ENCODE results near the gene BUD31.

The BUD31 gene

DNA sequence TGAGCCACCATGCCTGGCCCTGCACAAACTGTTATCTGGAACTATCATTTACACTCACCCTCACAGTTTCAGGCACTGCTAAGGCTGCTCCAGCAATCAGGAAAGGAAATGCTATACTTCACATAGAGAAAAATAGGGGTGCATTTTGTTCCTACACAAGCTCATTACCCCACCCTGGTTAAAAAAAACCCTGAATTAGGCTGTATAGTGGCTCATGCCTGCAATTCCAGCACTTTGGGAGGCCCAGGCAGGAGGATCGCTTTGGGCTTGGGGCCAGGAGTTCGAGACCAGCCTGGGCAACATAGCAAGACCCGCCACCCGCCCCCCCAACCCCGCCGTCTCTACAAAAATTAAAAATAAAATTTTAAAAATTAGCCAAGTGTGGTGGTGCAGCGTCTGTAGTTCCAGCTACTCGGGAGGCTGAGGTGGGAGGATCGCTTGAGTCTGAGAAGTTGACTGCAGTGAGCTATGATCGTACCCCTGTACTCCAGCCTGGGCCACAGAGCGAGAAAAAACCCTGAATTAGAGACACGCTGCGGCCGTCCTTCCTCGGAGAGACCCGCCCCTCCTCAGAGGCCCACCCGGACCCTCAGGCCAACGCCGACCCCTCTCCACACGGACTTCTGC, 29.3 kb downstream of the BUD31 start:
- no peak for DNase-seq

GRCh38 chr7:99438573-99439480, 30.1 kb downstream of the BUD31 start, which contains the start of the genes CPSF4 and PTCD1:
Gene CPSF4, plus strand, starts transcription at chr7:99438943. Its CDS starts 140 bp downstream, at chr7:99439083.
Gene PTCD1, minus strand, starts transcription at chr7:99438798. Its CDS starts 3,556 bp downstream, at chr7:99435242.
- DNase-seq, result peak; percentile 94

DNA sequence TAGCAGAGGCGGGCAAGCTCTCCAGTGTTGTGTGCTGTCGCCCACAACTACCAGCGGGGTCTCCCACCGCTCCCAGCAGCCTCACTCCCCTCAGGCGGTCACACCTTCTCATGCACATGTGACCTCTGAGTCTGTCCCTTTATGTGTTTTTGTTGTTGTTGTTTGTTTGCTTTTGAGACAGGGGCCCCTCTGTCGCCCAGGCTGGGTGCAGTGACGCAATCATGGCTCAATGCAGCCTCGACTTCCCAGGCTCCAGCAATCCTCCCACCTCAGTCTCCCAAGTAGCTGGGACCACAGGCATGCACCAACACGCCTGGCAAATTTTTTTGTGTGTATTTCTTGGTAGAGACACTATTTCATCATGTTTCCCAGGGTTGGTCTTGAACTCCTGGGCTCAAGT, 31.4 kb downstream of the BUD31 start:
- DNase-seq, result no peak

DNA sequence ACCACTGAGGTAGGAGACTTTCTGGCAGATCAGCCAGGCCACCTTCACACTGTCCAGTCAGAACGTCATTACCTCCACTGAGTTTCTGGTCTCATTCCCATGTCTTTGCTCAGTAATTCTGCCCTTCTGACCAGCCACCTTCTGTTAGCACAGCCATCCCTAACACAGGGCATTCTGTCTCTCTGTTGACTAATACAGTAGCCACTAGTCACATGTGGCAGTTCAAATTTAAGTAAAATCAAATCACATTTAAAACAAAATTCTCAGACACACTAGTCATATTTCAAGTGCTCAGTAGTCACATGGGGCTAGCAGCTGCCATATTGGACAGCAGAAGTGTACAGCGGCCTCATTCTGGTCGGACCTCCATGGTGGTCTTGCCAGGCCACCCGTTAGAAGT, 37.3 kb downstream of the BUD31 start:
- no peak for DNase-seq

DNA sequence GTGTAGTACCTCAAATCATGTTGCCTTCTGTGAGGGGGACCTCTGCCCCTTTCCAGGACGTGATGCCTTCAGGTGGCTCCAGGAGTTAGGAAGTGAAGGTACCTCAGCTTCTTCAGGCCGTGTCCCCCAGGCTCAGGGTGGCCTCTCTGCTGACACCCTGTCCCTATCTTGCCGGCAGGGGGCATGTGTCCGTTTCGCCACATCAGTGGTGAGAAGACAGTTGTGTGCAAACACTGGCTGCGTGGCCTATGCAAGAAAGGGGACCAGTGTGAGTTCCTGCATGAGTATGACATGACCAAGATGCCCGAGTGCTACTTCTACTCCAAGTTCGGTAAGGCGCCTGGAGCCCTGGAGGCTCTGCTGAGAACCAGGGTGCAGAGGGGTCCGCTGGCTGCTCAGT, 39.2 kb downstream of the BUD31 start:
- DNase-seq, result no peak

- no peak for DNase-seq
Measured at GRCh38 chr7:99448855-99449254, 40.1 kb downstream of the BUD31 start.

DNA sequence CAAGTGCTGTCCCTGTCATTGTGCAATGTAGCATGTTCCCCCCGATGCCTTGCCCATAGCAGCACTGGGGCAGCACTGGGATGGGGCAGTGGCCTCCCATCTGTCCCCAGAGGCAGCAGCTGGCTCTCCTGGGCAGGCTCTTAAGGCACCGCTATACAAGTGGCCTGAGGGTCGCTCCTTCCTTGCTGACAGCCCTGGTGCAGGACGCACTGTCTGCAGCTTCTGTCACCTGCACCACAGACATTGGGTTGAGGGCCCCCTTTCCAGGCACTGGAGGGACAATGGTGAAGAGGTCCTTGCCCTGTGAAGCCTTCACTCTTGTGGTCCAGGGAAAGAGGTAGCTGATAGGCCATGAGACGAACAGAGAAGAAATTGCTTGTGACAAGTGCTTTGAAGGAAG, 40.6 kb downstream of the BUD31 start:
- no peak for DNase-seq

DNA sequence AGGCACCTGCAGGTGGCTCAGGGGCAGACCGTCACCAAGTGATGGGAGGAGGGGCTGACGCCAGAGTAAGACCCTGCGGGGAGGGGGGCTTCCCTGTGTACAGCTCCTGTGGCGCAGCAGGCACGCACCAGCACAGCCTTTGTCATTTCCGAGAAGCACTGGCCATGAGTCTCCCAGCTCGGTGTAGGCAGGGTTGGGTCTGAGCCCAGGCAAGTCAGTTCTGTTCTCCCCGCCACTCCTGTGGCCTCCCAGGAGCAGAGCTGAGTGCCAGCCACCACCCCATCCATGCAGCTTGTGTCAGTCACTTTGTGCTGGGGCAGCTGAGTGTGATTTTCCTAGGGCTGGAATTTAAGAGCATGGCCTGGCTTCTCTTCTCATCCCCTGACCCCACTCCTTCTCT, 43.2 kb downstream of the BUD31 start:
- DNase-seq, result no peak

DNA sequence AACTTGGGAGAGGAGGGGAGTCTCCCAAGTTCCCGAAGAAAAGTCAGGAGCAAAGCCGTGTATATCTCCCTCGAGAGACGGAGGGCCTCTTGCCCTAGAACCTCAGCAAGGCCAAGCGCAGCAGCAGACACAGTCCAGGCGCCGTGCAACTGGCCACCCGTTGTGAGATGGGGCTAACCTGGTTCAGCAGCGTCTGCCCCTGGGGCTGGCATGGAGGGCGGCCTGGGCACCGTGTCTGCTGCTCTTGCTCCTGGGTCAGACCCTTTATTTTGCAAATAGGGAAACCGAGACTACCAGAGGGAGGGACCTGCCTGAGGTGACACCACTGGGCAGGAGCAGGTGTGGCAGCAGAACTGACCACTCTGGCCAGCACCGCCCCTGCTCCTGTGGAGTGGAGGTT, 43.8 kb downstream of the BUD31 start:
- DNase-seq, result no peak

- no peak for DNase-seq
Measured at GRCh38 chr7:99453105-99453504, 44.3 kb downstream of the BUD31 start.

DNA sequence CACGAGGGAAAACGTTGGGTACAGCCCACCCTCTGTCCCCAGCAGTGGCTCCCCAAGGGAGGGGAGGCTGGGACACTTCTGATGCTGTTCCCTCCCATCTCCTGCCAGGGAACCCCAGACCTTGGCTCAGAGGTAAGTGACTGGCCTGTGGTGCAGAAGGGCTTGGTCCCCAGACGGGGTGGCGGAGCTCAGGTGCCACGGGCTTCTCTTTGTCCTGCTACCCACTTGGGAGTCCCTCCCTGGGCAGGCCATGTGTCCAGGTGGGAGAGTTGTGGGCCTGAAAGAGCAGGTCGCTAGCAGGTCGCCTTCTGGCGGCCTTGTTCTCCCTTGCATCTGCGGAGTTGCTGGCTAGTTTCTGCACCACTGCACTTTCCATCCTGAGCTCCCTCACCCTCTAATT, 47.1 kb downstream of the BUD31 start:
- no peak for DNase-seq

GRCh38 chr7:99456288-99456687, 47.5 kb downstream of the BUD31 start:
- DNase-seq, result no peak

- no peak for DNase-seq
Measured at GRCh38 chr7:99457050-99457649, 48.4 kb downstream of the BUD31 start.

- no peak for DNase-seq
Measured at GRCh38 chr7:99457650-99458493, 49.1 kb downstream of the BUD31 start.

GRCh38 chr7:99459087-99459486, 50.3 kb downstream of the BUD31 start:
- DNase-seq, result no peak

DNA sequence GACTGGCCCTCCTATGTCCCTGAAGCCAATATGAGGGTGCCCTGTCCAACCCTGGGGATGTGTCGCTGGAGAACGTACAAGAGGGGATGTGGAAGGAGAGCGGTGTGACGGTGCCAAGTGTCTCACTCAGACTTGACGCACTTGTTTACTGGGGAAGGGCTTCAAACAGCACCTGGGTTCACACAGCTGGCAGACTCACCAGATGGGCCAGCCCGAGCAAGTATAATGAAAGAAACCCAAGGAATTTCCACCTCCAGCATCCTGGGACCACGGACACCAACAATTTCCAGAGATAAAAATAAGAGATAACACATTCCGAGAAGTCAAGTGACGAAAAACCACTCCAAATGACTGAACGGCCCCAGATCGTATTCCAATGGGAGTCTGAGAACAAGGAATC, 51.9 kb downstream of the BUD31 start:
- DNase-seq, result no peak

- DNase-seq, result no peak
Measured at GRCh38 chr7:99461221-99461620, 52.5 kb downstream of the BUD31 start.

DNA sequence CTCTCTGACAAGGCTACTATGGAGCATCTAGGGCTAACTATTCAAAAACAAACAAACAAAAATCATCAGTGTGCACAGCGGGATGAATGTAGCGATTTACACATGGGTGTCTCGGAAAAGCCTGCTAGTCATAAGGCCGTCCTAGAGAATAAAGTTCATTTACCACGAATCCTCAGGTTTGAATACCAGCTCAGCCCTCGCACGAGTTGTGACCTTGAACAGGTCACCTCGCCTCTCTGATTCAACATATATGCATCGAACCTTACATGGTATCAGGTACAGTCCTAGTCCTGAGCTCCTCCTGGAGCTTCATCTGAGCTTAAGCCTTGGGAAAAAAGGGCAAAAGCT, 56.6 kb downstream of the BUD31 start:
- no peak for DNase-seq

DNA sequence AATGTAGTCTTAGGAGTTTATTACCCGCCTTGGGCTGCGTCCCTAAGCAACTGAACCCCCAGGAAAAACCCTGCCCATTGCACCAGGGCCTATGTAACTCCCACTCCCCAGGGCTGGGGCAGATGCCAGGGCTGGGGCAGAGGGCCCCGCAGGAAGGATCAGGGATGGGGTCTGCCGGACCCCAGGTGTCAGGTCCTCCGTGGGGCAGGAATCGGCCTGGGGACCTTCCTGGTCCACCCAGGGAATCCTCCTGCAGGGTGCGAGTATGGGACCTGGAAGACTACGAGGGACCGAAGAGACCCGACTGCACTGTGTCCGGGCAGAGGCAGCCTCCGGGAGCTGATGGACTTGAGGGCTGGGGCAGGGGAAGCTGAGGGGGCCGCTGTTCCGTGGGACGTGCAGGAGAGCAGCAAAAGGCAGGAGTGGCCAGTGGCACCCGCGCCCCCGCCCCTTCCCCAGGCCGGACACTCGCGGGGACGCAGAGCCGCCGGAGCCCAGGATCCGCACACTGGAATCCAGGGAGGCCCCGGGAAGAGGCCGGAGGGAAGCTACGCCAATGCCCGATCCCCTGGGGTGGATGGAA, 59.7 kb downstream of the BUD31 start:
- no peak for DNase-seq
